Mesothelial cell of epicardium (in vitro differentiated cells): ENCODE measurements around the gene HMOX2. TPM values are rescaled to one million over a fixed set of nuclear protein-coding genes. Genes with fewer than 3 reads are reported as not detected.

Source experiments
- DNase-seq, 2 experiments: peaks; one replicate each; pipeline ENCODE4 v3.0.0; 2021; ENCODE audit warnings: low spot score in 2 of 2; ENCODE audit not compliant: unreplicated experiment in 2 of 2
- H3K27ac Mint-ChIP-seq: 2 replicates; pipeline ENCODE4 v1.8.0; 2021; ENCODE audit warnings: mixed read lengths
- H3K27me3 Mint-ChIP-seq: 2 replicates; pipeline ENCODE4 v1.8.0; 2021; ENCODE audit warnings: low read depth, mixed read lengths
- H3K36me3 Mint-ChIP-seq: 2 replicates; pipeline ENCODE4 v1.8.0; 2021; ENCODE audit warnings: mixed read lengths
- H3K4me1 Mint-ChIP-seq: 2 replicates; pipeline ENCODE4 v1.8.0; 2021; ENCODE audit warnings: mixed read lengths
- H3K4me3 Mint-ChIP-seq: 2 replicates; pipeline ENCODE4 v1.8.0; 2021; ENCODE audit warnings: mild to moderate bottlenecking, moderate library complexity, mixed read lengths
- H3K9me3 Mint-ChIP-seq: 2 replicates; pipeline ENCODE4 v1.8.0; 2021; ENCODE audit warnings: mixed read lengths
- total RNA-seq: library from RNA; stranded (reverse); gene quantifications from 3 replicates; pipeline ENCODE4 v1.2.1, GENCODE V29; 2021
- TF ChIP-seq, protein P1 (sequence below): fragments of 200-600 bp; sonication (generic); IDR thresholded peaks from one replicate; pipeline ENCODE4 v1.5.0; 2021; ENCODE audit warnings: antibody characterized with exemption; ENCODE audit not compliant: unreplicated experiment

HMOX2 gene
- total RNA-seq, 1 donor from 2014 or later: 30.9 TPM

DNA sequence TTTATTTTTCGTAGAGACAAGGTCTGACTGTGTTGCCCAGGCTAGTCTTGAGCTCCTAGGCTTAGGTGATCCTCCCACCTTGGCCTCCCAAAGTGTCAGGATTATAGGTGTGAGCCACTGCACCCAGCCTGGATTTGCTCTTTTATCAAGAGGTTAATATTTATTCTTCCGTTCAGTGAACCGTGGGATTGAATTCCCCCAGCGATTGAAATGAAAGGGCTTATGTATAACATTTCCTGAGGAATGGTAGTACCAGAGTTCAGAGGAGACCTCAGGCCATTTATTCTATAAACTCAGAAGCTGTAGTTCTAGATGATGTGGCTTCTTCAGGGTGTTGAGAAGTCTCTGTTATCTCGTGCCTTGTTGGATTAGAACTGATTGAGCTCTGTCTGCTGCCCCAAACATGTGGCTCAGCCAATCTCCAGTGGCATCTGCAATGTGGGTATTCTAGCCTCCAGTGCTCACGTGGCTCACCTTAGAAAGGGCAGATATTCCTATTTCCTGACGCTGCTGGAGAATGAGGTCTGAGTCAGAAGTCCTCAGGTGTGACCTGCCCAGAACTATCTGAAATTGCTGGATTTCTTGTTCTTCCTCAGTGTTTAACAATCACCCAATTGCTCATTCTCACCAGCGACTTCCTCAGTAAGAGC is 22.5 kb downstream of the HMOX2 start:
- no peak overlapping the region for H3K4me3 Mint-ChIP-seq
- H3K9me3 Mint-ChIP-seq: no peaks in the 10 kb centered on the region
- DNase-seq: no peak
- H3K27me3 Mint-ChIP-seq: no peaks in the 10 kb centered on the region
- H3K36me3 Mint-ChIP-seq: no peaks in the 10 kb centered on the region
- H3K27ac Mint-ChIP-seq: no peak overlapping the region
- H3K4me1 Mint-ChIP-seq: peaks cover 12% of the 10 kb centered on the region
- TF ChIP-seq, protein P1, sequence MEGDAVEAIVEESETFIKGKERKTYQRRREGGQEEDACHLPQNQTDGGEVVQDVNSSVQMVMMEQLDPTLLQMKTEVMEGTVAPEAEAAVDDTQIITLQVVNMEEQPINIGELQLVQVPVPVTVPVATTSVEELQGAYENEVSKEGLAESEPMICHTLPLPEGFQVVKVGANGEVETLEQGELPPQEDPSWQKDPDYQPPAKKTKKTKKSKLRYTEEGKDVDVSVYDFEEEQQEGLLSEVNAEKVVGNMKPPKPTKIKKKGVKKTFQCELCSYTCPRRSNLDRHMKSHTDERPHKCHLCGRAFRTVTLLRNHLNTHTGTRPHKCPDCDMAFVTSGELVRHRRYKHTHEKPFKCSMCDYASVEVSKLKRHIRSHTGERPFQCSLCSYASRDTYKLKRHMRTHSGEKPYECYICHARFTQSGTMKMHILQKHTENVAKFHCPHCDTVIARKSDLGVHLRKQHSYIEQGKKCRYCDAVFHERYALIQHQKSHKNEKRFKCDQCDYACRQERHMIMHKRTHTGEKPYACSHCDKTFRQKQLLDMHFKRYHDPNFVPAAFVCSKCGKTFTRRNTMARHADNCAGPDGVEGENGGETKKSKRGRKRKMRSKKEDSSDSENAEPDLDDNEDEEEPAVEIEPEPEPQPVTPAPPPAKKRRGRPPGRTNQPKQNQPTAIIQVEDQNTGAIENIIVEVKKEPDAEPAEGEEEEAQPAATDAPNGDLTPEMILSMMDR: no peak

DNA sequence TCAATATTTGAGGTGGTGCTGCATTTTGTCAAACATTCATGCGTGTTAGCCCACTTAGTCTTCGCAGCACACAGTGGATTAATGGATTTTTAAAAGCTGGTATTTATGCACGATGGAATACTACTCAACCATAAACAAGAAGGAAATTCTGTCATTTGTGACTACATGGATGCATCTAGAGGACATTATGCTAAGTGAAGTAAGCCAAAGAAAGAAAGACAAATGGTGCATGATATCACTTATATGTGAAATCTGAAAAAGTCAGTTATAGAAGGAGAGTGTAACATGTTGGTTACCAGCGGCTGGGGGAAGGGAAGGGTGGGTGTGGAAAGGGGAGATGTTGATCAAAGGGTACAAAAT is 23.0 kb downstream of the HMOX2 start:
- H3K9me3 Mint-ChIP-seq: no peaks in the 10 kb centered on the region
- no peak overlapping the region for H3K27ac Mint-ChIP-seq
- peaks cover 12% of the 10 kb centered on the region for H3K4me1 Mint-ChIP-seq
- no peaks in the 10 kb centered on the region for H3K27me3 Mint-ChIP-seq
- TF ChIP-seq, protein P1: no peak
- H3K36me3 Mint-ChIP-seq: no peaks in the 10 kb centered on the region
- DNase-seq: no peak
- H3K4me3 Mint-ChIP-seq: no peak overlapping the region

DNA sequence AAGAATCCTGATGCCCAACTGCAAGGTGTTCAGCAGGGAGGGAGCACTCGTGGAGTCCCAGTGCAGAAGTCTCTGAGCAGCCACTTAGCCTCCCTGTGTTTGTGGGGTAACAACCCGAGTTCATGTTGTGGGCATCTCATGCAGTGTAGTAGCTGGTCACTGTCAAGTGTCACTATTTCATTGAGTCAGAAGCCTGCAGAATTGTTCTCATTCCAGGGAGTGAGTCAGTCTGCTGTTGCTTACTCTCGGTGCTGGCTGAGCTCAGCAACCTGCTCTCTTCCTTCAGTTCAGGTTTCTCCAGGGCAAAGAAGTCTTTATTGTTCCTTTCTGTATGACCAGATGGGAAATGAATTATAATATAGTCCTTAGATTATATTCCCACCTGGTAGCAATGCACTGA is 24.1 kb downstream of the HMOX2 start:
- H3K27ac Mint-ChIP-seq: peak overlapping the region; percentile 7
- TF ChIP-seq, protein P1: no peak
- H3K4me1 Mint-ChIP-seq: peaks cover 12% of the 10 kb centered on the region
- H3K4me3 Mint-ChIP-seq: no peak overlapping the region
- H3K9me3 Mint-ChIP-seq: no peaks in the 10 kb centered on the region
- no peaks in the 10 kb centered on the region for H3K27me3 Mint-ChIP-seq
- no peak for DNase-seq
- no peaks in the 10 kb centered on the region for H3K36me3 Mint-ChIP-seq

DNA sequence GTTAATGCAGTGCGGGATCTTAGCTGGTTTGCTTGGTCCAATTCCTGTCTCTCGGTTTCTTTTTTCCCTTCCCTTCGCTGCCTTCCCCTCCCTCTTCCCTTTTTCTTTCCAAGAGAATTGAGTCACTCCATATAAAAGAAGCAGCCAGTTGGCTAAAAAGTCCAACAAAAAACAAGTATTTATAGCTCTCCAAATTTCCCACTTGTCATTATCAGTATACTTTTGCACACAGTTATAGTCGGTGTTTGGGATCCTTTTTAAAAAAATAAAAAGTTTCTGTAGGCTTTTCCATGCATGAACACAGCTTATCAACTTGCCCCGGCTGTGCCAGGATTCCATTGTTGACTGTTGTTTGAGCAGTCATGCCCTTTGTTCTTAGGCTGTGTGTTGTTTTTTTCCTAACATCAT is 24.9 kb downstream of the HMOX2 start:
- peak overlapping the region; percentile 69 for H3K27ac Mint-ChIP-seq
- no peak overlapping the region for H3K4me3 Mint-ChIP-seq
- H3K27me3 Mint-ChIP-seq: no peaks in the 10 kb centered on the region
- H3K36me3 Mint-ChIP-seq: no peaks in the 10 kb centered on the region
- no peaks in the 10 kb centered on the region for H3K9me3 Mint-ChIP-seq
- TF ChIP-seq, protein P1: no peak
- DNase-seq: no peak
- peaks cover 12% of the 10 kb centered on the region for H3K4me1 Mint-ChIP-seq

DNA sequence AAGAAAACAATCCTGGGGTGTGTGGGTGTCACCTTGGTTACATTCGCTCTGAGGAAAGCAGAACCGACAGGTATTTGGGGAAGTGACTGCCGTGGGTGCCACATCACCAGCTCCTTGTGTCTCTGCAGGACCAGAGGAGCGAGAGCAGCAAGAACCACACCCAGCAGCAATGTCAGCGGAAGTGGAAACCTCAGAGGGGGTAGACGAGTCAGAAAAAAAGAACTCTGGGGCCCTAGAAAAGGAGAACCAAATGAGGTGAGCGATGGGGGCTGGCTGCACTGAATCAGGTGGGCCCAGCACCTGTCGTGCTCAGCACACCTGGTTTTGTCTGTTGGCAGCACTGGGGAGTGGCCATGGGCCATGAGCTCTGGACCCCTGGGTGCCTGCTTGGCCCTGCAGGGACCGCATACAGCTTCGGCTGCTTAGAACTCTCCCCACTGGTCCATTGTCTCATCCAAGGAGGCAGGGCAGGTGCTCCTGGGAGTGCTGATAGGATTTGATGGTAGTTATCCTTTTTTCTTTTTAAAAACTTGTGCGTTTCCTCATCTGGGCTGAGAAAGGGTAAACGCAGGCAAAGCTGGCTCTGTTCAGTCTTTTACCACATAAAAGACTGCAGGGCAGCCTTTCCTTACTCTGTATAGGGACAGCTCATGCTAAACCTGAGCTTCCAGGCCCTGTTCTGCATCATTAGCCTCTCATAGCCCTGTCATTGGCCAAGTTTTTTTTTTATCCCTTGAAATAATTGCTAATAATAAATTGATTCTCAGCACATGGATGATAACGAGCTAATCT is 29.4 kb downstream of the HMOX2 start:
- DNase-seq: no peak
- Mint-ChIP-seq H3K27me3 (no peaks in the 10 kb centered on the region), H3K4me3 (no peak overlapping the region), H3K27ac (no peak overlapping the region), H3K4me1 (peaks cover 6% of the 10 kb centered on the region), H3K9me3 (no peaks in the 10 kb centered on the region), H3K36me3 (peaks cover 2% of the 10 kb centered on the region)
- TF ChIP-seq, protein P1: no peak
